Breast epithelium (tissue), 3 donors: ENCODE results near the gene NOL7.

ENCODE experiments used
- POLR2A ChIP-seq: fragments of 450-650 bp; IDR thresholded peaks from one replicate; pipeline ENCODE4 v1.6.1; 2016; ENCODE audit warnings: antibody characterized with exemption, mild to moderate bottlenecking, moderate library complexity
- TF ChIP-seq, protein P1 (sequence below), 3 donors: fragments of 450-650 bp; IDR thresholded peaks; one replicate each; pipeline ENCODE4 v1.5.1; 2016 to 2017; ENCODE audit warnings: antibody characterized with exemption in 3 of 3, mild to moderate bottlenecking in 3 of 3, moderate library complexity in 3 of 3

DNA sequence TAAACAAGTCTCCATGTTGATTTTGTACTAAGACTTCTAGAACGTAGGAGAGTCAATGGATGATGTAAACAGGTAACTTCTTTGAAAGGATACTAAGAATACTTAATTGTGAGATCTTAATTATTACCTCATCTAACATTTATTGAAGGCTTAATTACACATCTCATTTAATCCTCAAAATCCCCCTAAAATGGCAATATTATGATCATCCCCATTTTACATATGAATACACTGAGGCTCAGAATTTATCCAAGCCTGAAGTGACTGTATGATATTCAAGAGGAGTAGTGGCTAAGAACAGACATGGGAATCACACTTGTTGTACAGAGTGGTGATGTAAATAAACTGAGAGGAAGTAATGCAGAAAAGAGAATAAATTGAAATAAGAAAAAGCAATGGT is 22.9 kb downstream of the NOL7 start:
- TF ChIP-seq, protein P1, sequence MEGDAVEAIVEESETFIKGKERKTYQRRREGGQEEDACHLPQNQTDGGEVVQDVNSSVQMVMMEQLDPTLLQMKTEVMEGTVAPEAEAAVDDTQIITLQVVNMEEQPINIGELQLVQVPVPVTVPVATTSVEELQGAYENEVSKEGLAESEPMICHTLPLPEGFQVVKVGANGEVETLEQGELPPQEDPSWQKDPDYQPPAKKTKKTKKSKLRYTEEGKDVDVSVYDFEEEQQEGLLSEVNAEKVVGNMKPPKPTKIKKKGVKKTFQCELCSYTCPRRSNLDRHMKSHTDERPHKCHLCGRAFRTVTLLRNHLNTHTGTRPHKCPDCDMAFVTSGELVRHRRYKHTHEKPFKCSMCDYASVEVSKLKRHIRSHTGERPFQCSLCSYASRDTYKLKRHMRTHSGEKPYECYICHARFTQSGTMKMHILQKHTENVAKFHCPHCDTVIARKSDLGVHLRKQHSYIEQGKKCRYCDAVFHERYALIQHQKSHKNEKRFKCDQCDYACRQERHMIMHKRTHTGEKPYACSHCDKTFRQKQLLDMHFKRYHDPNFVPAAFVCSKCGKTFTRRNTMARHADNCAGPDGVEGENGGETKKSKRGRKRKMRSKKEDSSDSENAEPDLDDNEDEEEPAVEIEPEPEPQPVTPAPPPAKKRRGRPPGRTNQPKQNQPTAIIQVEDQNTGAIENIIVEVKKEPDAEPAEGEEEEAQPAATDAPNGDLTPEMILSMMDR (IDR thresholded peaks at IDR 0.05) = no peak
- TF ChIP-seq POLR2A = no peak
